ENCODE results near the gene WNT6. TPM values are rescaled to one million over a fixed set of nuclear protein-coding genes. Genes with fewer than 3 reads are reported as not detected.

WNT6 gene
- total and polyA plus RNA-seq, 4 donors, result 0.08 to 0.20 TPM; not detected in 2

GRCh38 chr2:218880859-218881594, 21.4 kb downstream of the WNT6 start:
- no peak for DNase-seq (ENCODE audit: low spot score)
- Histone ChIP-seq H3K4me1 (ENCODE audit: control insufficient read depth in 4 of 4, insufficient read depth in 4 of 4, low read length in 3 of 4) (peaks cover 3 to 13% (median 10%) of the 10 kb centered on the region in 4 donors), H3K9me3 (ENCODE audit: control insufficient read depth in 4 of 4, low read length in 3 of 4) (no peaks in the 10 kb centered on the region), H3K36me3 (ENCODE audit: control insufficient read depth in 4 of 4, insufficient read depth in 3 of 4, low read depth in 1 of 4, low read length in 3 of 4) (no peaks in the 10 kb centered on the region), H3K4me3 (ENCODE audit: low read depth in 1 of 3, low read length in 3 of 3) (peak overlapping the region in 1 of 3 donors; percentile 18), H3K9ac (ENCODE audit: low read depth in 1 of 2, low read length in 2 of 2) (no peak overlapping the region), H3K27me3 (ENCODE audit: control insufficient read depth in 4 of 4, insufficient read depth in 4 of 4, low read length in 3 of 4) (peaks cover 2 to 28% (median 11%) of the 10 kb centered on the region in 4 donors), H3K27ac (ENCODE audit: low read depth in 1 of 2, low read length in 2 of 2) (no peak overlapping the region)
- WGBS, result 13% methylated on average over 24 of the region's 24 CpGs
- TF ChIP-seq TAF1 (conservative IDR thresholded peaks at IDR 0.05) (no peak), CTCF (IDR thresholded peaks at IDR 0.05; ENCODE audit: low read depth, low read length, missing input control) (no peak), JUND (IDR thresholded peaks at IDR 0.05) (no peak), YY1 (IDR thresholded peaks at IDR 0.05) (no peak), SP1 (IDR thresholded peaks at IDR 0.05) (no peak), HNF4G (IDR thresholded peaks at IDR 0.05) (no peak)

- Histone ChIP-seq H3K27me3 (ENCODE audit: control insufficient read depth in 4 of 4, insufficient read depth in 4 of 4, low read length in 3 of 4) (peaks cover 2 to 28% (median 10%) of the 10 kb centered on the region in 4 donors), H3K4me1 (ENCODE audit: control insufficient read depth in 4 of 4, insufficient read depth in 4 of 4, low read length in 3 of 4) (peaks cover 3 to 13% (median 10%) of the 10 kb centered on the region in 4 donors), H3K4me3 (ENCODE audit: low read depth in 1 of 3, low read length in 3 of 3) (no peak overlapping the region), H3K36me3 (ENCODE audit: control insufficient read depth in 4 of 4, insufficient read depth in 3 of 4, low read depth in 1 of 4, low read length in 3 of 4) (no peaks in the 10 kb centered on the region), H3K9ac (ENCODE audit: low read depth in 1 of 2, low read length in 2 of 2) (no peak overlapping the region), H3K9me3 (ENCODE audit: control insufficient read depth in 4 of 4, low read length in 3 of 4) (no peaks in the 10 kb centered on the region), H3K27ac (ENCODE audit: low read depth in 1 of 2, low read length in 2 of 2) (no peak overlapping the region)
- 64% methylated on average over 13 of the region's 13 CpGs for WGBS
- TF ChIP-seq JUND (IDR thresholded peaks at IDR 0.05) (no peak), SP1 (IDR thresholded peaks at IDR 0.05) (no peak), CTCF (IDR thresholded peaks at IDR 0.05; ENCODE audit: low read depth, low read length, missing input control) (no peak), TAF1 (conservative IDR thresholded peaks at IDR 0.05) (no peak), MAX (IDR thresholded peaks at IDR 0.05) (no peak), ATF3 (IDR thresholded peaks at IDR 0.05) (no peak), REST (IDR thresholded peaks at IDR 0.05) (no peak), ZBTB33 (IDR thresholded peaks at IDR 0.05) (no peak), FOXA1 (IDR thresholded peaks at IDR 0.05) (no peak), RAD21 (IDR thresholded peaks at IDR 0.05) (no peak), GABPA (IDR thresholded peaks at IDR 0.05 in 1 of 2, conservative IDR thresholded peaks at IDR 0.05 in 1 of 2) (no peak), FOXA2 (IDR thresholded peaks at IDR 0.05) (no peak), HNF4G (IDR thresholded peaks at IDR 0.05) (no peak), RXRA (IDR thresholded peaks at IDR 0.05) (no peak), YY1 (IDR thresholded peaks at IDR 0.05) (no peak), EGR1 (IDR thresholded peaks at IDR 0.05; ENCODE audit: low read depth in 2 of 2) (no peak), NR2F2 (IDR thresholded peaks at IDR 0.05) (no peak), HNF4A (conservative IDR thresholded peaks at IDR 0.05) (no peak)
- no peak for DNase-seq (ENCODE audit: low spot score)
These were observed 22.3 kb downstream of the WNT6 start for GRCh38 chr2:218881744-218882460.
